Panc1 (cell line): ENCODE measurements around the gene TNFRSF25.

Experiments used
- CTCF ChIP-seq: fragments of 450-650 bp; IDR thresholded peaks from 2 replicates; pipeline ENCODE4 v1.5.1; 2017; ENCODE audit warnings: mild to moderate bottlenecking
- POLR2AphosphoS5 ChIP-seq: IDR thresholded peaks from 2 replicates; pipeline ENCODE4 v1.6.1; 2012; ENCODE audit warnings: mild to moderate bottlenecking, low read depth, low read length, moderate library complexity
- SIN3A ChIP-seq: IDR thresholded peaks from 2 replicates; pipeline ENCODE4 v1.6.1; 2012; ENCODE audit warnings: low read depth, mild to moderate bottlenecking, low read length, moderate library complexity, borderline replicate concordance; ENCODE audit not compliant: insufficient read depth
- TCF7L2 ChIP-seq: IDR thresholded peaks from 2 replicates; pipeline ENCODE4 v1.6.1; 2011; ENCODE audit warnings: mild to moderate bottlenecking, low read depth, low read length, inconsistent platforms
- TF ChIP-seq, protein P1 (sequence below), 2 experiments: IDR thresholded peaks; 2 replicates each; pipeline ENCODE4 v1.6.1; 2011 to 2012; ENCODE audit warnings: low read depth in 2 of 2, control low read depth in 1 of 2, low read length in 1 of 2, mild to moderate bottlenecking in 1 of 2, moderate library complexity in 1 of 2; ENCODE audit not compliant: insufficient read depth in 1 of 2

GRCh38 chr1:6509919-6510291 lies 43.9 kb upstream of the TNFRSF25 start:
- TF ChIP-seq TCF7L2 (no peak), CTCF (no peak), POLR2AphosphoS5 (no peak), SIN3A (no peak)
- TF ChIP-seq, protein P1, sequence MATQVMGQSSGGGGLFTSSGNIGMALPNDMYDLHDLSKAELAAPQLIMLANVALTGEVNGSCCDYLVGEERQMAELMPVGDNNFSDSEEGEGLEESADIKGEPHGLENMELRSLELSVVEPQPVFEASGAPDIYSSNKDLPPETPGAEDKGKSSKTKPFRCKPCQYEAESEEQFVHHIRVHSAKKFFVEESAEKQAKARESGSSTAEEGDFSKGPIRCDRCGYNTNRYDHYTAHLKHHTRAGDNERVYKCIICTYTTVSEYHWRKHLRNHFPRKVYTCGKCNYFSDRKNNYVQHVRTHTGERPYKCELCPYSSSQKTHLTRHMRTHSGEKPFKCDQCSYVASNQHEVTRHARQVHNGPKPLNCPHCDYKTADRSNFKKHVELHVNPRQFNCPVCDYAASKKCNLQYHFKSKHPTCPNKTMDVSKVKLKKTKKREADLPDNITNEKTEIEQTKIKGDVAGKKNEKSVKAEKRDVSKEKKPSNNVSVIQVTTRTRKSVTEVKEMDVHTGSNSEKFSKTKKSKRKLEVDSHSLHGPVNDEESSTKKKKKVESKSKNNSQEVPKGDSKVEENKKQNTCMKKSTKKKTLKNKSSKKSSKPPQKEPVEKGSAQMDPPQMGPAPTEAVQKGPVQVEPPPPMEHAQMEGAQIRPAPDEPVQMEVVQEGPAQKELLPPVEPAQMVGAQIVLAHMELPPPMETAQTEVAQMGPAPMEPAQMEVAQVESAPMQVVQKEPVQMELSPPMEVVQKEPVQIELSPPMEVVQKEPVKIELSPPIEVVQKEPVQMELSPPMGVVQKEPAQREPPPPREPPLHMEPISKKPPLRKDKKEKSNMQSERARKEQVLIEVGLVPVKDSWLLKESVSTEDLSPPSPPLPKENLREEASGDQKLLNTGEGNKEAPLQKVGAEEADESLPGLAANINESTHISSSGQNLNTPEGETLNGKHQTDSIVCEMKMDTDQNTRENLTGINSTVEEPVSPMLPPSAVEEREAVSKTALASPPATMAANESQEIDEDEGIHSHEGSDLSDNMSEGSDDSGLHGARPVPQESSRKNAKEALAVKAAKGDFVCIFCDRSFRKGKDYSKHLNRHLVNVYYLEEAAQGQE (IDR thresholded peaks at IDR 0.05; ENCODE audit: insufficient read depth in 1 of 2, low read depth in 2 of 2, low read length in 1 of 2): no peak
